ENCODE results near the gene C1orf141.
"Not testable (repeated sequence)": the region's sequence is repeated elsewhere in the genome, so short reads cannot be mapped to it uniquely, and the experiment has no call there.

Gene C1orf141

GRCh38 chr1:67141832-67142231 lies 7.1 kb upstream of the C1orf141 start:
- DNase-seq: not testable (repeated sequence)

- no peak for DNase-seq
These were observed 5.7 kb upstream of the C1orf141 start for GRCh38 chr1:67140460-67140859.

DNA sequence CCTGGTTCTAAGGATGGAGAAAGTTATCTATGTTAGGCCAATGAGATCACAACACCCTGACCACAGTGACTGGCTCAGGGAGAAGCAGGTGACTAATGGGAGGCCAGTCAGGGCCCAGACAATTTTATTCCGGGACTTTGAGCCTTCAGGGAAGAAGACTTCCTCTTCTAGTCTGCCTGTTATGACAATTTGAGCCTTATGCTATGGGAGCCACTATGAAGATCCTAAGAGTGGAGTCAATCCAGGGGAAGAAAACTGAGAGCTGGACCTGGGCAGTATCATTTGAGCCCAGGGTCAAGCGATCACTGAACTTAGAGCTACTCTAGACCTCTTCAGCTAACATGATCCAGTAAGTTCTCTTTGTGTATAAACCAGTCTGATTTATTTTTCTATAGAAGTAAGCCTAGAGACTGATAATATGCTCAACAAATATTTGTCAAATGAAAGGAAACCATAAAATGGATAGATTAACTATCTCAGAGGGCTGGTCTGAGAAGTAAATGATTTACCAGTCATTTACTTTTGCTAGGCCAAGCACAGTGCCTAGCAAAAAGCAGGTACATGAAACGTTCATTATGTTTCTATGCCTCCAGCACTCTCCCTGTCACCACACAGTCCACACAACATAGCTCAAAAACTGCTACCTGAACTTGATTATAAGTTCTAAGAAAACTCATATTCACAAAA lies 4.2 kb upstream of the C1orf141 start:
- peak; percentile 20 for DNase-seq

- DNase-seq: no peak
These were observed 2.6 kb upstream of the C1orf141 start for GRCh38 chr1:67137307-67137753.

DNA sequence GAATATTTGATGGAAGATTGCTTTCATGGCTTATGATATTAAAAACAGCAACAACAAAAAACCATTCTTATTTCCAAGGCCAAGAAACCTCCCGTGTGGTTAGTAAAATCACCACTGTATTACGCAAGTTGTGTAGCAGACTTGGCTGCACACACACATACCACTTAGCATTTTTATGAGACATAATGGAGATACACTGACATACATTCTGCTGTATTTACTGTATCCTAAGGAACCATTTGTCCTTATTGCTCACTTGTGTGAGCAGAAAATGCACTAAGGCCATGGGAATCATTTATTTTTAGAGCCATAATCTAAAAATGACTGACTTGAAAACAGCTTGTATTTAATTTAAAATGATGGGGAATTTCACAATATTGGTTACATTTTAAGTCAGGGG lies 584 bp upstream of the C1orf141 start:
- DNase-seq: peak; percentile 95

DNA sequence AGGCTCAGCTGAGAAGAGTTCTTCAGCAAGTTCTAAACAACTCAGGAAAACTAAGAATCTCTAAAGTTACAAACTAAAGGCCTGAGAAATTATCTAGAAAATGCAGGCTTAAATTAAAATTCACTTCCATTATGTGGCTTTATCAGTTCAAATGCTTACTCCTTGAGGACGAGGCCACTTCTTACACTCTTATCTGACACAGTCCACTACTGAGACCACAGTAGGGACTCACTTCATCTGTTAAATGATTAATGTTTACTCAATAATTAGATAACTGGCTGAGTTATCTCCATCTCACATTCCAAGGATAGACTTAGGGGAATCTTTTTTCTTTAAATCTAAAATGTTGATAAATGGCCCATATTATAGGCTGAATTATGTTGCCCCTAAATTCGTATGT lies 1.6 kb downstream of the C1orf141 start:
- no peak for DNase-seq

DNA sequence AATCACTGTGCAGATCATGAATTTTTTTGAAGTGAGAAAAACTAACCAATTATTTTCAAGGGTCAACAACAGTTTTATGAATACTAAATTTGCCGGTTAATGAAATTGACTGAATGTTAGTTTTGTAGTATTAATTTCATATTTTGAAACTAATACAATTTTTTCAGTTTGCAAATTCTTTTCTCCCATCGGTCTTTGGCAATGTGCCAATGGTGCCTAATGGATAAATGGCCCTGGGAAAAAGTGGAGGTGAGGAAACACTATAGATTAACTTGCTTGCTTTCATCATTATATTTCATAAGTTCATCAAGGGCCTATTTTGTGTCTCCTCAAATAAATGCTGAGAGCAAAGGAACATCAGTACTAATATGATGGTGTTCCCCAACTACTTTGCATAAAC lies 4.1 kb downstream of the C1orf141 start:
- no peak for DNase-seq

GRCh38 chr1:67126974-67127373 lies 7.8 kb downstream of the C1orf141 start:
- no peak for DNase-seq

DNA sequence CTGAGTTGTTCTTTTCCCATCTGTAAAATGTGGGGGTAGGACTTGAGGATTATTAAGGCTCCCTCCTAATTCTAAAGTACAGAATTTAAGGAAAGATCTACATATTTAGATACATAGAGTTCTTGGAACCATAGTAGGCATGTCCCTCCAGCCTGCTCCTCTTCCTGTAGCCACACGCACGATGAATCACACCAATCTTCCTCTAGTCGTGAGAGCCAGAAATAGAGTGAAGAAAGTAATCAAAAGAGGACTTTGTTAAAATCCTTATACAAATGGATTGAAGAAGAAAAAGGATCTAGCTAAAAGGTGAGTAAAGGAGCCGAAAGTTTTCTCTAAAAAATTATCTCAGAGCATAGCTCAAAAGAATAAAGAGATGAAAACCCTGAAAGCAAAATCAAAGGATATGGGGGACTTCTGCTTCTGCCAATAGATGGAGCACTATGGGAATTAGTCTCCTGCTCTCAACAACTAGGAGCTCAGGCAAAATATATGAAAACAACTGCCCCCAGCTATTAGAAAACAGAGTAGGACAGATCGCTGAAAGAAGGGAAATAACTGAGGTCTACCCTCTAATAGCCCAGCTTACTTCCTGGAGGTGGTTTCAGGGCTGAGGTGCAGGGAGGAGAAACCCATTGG lies 8.5 kb downstream of the C1orf141 start:
- DNase-seq: no peak

GRCh38 chr1:67124455-67124854 lies 10.3 kb downstream of the C1orf141 start:
- no peak for DNase-seq

GRCh38 chr1:67120855-67121619 lies 13.7 kb downstream of the C1orf141 start:
- no peak for DNase-seq

DNA sequence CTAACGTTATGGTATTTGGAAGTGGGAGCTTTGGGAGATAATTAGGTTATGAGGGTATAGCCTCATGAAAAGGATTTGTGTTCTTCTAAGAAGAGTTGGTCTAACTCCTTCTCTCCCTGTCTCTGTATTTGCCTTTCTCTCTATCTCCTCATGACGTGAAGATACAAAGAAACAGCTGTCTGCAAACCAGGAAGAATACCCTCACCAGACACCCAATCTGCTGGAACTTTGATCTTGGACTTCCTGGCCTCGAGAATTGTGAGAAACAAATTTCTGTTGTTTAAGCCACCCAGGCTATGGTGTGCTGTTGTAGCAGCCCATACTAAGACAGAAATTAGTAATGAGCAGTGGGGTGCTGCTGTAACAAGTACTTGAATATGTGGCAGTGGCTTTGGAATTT lies 16.1 kb downstream of the C1orf141 start:
- DNase-seq: no peak

GRCh38 chr1:67118191-67118590 lies 16.6 kb downstream of the C1orf141 start:
- DNase-seq: no peak

DNA sequence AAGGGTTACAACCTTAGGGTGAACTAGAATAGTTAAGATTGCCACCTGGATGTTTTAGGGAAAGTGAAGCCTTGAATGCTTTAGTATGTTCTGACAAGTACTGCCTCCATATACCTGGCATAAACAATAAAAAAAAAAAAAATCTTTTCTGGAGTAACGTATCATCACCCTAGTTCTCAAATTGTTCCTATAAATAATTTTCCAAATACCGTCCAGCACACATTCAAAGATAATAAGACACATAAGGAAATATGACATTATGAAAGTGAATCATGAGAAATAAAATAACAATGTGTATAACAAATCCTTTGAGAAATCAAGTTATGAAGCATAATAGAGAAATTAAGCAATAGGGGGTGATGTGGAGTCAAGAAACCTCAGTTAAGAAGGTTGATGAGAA lies 20.6 kb downstream of the C1orf141 start:
- no peak for DNase-seq

GRCh38 chr1:67110352-67110751 lies 24.4 kb downstream of the C1orf141 start:
- no peak for DNase-seq

DNA sequence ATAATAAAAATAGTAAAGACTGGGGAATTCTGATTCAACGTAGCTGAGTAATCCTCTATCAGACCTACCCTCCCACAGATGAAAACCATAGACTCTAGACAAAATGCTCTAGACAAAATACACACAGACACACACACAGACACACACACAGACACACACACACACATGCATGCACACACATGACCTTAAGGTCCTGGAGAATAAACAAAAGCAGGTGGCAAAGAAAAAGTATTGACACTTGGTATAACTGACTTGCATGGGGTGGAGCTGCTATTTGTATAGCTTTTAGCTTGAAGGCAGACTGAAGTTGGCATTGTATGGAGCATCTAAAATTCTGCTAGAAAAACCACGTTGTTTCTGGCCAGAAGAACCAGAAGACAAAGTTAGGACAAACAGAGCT lies 29.3 kb downstream of the C1orf141 start:
- DNase-seq: peak; percentile 18

DNA sequence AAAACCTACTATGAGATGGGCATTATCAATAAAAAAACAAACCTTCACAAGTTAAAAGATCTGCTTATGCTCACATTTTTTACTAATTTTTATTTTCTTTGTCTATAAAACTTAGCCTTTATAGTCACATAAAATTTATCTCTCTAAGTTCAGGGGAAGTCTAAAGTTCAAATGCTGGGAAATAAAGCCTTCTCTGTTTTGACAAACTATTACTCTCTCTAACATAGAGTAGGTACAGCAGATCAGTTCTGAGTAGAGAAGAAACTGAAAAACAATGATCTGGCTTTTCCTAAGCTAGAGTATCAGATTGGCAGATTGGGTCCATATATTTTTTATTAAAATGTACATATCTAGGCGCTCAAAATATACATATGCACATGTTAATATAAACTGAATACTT lies 31.2 kb downstream of the C1orf141 start:
- DNase-seq: peak; percentile 24

DNA sequence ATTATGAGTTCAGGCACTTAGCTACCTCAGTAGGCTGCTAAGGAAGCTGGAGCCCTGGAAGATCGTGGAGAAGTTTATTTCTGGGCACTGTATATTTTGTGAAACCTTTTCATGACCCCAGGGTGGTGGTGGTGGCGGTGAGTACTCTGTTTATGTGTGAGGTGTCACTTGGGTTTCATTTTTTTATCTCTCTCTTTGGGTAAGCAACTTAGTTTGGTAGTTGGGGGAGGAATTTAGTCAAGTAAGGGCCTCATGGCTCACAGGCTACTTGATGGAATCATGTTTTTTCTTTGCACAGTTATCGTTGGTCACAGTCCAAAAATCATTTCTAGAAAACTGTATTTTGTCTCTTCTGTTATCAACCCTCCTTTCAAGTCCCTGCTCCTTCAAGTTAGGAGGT lies 33.9 kb downstream of the C1orf141 start:
- DNase-seq: no peak

GRCh38 chr1:67097305-67097704 lies 37.5 kb downstream of the C1orf141 start:
- no peak for DNase-seq

DNA sequence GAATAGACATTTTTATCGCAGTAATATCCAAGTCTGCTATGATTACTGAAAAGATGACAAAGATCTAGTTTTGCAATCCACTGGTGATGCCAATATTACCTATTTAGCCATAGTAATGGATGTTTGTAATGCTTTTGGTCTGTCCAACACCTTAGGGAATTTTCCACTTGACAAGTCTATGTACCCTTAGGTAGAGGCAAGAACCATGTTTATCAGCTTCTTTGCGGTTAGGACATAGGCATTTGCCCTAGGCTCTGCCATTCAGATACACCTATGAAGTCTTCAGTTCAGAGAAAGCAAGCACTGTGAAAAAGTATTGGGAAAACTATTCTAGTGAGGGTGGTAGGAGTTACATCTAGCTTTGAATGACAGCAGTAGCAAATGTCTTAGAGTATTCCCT lies 40.6 kb downstream of the C1orf141 start:
- no peak for DNase-seq

GRCh38 chr1:67089685-67090208 lies 45.0 kb downstream of the C1orf141 start:
- DNase-seq: no peak

DNA sequence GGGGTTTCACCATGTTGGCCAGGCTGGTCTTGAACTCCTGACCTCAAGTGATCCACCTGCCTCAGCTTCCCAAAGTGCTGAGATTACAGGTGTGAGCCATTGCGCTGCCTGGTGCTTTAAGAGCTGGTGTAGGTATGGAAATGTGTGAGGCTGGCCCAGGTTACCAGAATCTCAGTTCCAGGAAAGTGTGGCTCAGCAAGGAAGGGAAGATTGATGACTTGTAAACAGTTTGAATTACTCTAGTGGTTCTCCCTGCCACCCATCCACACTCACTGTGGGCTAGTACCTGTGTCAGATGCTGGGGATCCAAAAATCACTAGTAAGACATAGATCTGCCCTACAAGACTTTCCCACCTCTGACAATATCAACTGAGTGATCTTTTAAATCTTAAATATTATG lies 46.3 kb downstream of the C1orf141 start:
- DNase-seq: no peak

- no peak for DNase-seq
These were observed 49.4 kb downstream of the C1orf141 start for GRCh38 chr1:67085326-67085725.
